ENCODE results near the gene TNFRSF4. TPM values are rescaled to one million over a fixed set of nuclear protein-coding genes. Genes with fewer than 3 reads are reported as not detected.

Gene TNFRSF4
- total RNA-seq, 1 donor from 2014 or later = 418 TPM

DNA sequence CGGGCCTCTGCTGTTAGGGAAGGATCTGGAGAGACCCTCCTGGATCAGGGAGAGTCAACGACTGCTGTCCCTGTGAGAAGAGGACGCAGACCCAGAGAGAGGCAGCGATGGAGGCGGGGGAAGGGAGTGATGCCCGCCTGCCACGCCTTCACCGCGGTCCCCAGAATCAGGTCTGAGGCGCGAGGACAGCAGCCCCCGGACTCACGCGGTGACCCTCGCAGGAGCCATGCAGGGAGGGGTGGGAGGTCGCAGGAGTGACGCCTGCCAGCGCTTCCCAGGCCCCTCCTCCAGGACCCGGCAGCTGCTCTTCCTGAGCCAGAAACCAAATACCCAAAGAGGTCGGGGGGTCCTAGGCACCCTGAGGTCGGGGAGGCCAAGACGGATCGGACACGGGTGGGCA is 6.2 kb upstream of the TNFRSF4 start:
- intact Hi-C loops (cut with micrococcal nuclease) = no loop called here

DNA sequence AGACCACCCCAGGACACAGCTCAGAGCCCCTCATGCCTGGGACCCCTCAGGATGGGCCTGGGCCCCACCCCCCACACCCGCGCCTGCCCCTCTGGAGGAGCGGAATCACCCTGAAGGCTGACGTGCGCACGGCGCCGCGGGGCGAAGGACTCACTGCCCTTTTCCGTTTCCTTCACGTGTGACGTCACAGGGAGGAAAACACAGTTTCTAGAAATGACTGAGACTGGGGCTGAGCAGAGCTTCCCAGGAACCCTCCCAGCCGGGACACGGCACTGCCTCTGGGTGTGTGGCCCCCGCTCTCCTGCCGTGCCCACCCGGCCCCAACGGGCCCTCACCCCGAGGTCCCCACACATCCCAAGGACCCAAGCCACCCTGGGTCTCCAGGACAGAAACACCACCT is 5.4 kb upstream of the TNFRSF4 start:
- intact Hi-C loops (cut with micrococcal nuclease) = no loop called here

DNA sequence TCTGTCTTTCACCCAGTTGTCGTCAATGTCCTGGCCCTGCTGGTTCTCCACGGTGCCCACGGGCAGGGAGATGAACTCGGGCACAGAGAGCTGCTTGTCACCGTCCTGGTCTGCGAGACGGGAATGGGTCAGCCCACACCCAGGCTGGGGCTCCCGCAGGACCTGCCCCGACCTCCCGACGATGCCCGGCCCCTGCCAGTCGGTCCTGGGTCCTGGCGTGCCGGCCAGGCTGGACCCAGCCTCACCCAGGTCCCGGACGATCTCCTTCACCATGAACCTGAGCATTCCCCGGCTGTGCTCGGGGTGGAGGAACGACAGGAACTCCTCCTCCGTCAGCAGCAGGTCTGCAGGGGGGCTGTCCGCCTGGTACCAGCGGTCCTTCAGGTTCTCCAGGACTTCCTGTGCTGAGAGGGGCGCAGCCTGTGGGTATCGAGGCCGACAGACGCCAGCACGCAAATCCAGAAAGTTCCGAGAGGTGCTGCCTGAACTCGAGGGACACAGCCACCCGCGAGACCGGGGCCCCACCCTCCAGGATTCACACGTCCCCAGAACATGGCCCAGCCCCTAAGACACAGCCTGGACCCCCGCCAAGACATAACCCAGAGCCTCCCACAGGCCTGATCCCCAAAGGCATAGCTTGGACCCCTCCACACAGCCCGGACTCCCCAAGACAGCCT is 4.7 kb upstream of the TNFRSF4 start:
- intact Hi-C loops (cut with micrococcal nuclease) = no loop called here

DNA sequence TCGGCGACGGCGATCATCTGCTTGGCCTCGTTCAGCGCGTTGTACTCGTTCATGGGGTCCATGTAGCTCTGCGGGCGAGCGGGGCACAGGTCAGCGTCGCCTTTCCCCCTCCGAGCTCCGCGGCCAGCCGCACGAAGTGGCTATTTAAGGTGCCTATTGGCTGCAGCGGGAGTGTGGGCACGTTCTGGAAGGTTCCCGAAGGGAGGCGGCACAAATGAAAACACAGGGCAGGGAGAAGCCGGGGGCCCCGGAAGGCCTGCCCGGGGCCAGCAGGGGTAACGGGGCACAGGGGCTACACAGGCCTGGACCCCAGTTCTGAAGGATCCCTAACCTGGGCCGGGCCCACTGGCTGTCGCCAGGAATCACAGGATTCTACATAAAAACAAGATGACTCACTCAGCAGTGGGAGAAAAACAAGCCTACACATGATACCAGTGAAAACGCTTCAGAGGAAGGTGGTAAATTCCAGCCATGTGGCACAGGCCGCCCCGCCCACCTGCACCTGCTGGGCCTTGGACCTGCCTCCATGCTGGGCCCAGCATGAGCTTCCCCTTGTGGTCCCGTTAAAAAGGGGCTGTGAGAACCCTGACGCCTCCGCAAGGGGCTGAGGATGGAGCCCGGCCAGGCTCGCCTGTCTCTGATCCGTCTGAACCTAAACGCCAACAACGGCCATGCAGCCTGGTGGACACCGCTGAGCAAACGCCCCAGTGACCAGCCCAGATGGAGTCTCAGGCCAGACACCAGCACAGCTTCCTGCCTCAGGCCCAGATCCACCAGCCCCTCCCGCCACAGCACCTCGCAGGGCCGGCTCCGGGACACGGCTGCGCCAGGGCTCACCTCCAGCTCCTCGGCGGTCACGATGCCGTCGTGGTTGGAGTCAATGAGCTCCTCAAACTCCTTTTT is 3.9 kb upstream of the TNFRSF4 start:
- intact Hi-C loops (cut with micrococcal nuclease) = no loop called here

DNA sequence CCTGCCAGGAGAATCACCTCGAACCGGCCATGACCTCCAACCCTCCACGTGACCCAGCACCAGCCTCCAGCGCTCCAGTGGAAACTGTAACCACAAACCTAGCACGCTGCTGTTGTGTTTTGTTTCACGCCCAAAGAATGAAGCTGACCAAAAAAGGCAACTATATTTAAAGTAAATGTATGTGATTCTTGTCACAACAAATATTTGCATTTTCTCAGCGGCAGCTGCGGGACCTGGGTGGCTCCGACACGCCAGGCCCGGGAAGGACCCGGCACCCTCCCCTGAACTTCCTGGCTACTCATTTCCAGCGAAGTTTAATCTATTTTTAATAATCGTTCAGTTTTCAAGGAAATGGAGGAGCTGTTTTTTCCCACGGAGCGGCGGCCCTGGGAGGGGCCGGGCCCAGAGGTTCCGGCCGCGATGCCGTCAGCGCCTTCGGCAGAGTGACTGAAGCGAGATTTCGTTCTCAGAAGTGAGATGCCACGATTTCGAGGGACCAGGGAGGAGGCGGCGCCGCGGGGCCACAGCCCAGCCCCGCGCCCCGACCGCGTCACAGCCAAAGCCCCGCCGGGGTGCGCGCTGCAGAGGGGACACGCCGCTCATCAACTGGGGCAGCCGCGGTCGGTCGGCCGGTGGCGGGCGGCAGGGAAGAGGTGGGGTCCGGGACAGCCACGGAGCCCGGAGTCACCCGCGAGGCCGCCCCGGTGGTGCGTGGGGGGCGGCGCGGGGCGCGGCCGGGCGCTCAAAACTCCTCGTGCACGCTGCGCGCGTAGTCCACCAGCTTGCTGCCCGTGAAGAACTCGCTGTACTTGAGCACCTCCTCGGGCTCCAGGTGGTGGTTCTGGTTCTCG is 3.0 kb upstream of the TNFRSF4 start:
- intact Hi-C loops (cut with micrococcal nuclease) = no loop called here

DNA sequence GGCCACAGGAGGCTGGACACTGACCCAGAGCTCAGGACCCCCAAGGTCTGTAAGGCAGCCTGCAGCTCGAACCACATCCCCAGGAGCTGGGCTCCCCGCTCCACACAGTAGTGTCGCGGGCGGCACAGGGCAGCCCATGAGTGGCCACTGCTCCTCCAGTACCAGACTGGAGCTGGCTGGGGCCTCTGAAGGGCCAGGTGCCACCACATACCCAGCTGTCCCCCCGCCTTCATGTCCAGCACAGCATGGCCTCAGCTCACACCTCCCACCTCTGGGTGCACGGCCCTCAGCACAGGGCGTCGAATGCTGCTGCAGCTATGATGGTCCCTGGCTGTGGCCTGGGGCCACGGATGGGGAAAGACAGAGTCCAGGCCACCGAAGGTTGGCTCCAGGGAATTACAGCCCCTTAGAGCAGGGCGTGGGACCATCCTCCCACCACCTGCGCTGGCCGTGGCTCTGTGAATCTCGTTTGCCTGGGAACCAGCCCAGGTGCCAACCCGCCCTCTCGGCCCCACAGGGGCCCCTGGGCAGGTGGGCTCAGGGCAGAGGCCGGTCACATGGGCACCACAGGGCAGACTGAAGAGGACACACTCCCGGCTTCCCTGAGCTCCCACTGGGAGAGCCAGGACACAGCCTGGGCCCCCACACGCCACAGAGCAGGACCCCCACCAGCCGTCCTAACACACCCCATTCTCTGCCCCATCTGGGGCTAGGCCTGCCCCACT is 2.1 kb upstream of the TNFRSF4 start:
- intact Hi-C loops (cut with micrococcal nuclease) = loop anchor here (2.0 kb wide), 1 partner anchor 15 kb away; no protein-coding TSS in a partner anchor

DNA sequence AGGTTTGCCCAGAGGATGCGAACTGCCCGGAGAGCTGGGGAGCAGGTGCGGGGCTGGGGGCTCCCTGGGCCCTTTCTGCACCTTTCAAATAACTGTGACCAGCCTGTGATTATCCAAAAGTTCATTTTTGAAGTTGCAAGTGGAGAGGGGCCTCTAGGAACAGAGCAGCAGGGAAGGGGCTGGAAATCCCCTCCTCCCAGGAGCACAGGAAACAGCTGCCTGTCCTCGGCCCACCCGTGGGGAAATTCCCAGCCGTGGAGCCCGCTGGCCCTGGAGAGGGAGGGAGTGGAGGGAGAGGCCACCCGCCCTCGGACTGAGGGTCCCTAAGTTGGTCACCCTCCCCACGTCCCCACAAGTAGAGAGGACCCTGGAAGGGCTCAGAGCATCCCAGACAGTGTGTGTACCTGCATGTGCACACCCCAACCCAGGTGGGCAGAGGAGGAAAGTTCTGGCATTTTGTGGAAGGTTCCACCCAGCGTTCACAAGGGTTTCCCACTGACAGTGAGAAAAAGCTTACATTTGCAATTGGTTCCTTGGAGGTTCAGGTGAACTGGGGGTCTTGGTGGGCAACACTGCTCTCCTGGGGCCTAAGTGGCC is 1.2 kb upstream of the TNFRSF4 start:
- intact Hi-C loops (cut with micrococcal nuclease) = loop anchor here (2.0 kb wide), 1 partner anchor 16 kb away; no protein-coding TSS in a partner anchor

DNA sequence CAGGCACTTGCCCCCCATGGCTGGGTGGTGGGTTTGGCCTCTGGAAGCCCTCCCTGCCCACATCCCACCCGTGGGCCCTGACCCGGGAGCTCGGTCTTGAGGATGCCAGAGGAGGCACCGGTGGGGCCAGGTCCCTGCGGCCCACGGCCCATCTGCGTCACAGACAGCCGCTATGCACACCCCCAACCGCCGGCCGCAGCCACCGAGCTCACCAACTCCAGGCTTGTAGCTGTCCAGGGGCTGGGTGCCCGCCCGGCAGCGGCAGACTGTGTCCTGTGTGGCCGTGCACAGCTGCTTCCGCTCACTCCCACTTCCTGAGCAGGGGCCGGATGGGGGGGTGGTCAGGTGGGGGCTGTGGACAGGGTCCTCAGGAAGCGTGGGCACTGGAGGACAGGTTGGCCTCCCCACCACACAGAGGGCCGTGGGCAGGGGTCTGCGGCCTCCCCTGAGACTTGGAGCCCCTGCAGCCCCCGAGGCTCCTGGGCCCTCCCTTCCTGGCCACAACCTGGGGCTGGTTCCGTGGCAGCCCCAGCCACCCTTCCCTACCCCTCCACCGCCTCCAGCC is 1.1 kb downstream of the TNFRSF4 start:
- intact Hi-C loops (cut with micrococcal nuclease) = loop anchor here (5.0 kb wide), 2 partner anchors 39 to 256 kb away; partner anchors contain the start of gene NOC2L

DNA sequence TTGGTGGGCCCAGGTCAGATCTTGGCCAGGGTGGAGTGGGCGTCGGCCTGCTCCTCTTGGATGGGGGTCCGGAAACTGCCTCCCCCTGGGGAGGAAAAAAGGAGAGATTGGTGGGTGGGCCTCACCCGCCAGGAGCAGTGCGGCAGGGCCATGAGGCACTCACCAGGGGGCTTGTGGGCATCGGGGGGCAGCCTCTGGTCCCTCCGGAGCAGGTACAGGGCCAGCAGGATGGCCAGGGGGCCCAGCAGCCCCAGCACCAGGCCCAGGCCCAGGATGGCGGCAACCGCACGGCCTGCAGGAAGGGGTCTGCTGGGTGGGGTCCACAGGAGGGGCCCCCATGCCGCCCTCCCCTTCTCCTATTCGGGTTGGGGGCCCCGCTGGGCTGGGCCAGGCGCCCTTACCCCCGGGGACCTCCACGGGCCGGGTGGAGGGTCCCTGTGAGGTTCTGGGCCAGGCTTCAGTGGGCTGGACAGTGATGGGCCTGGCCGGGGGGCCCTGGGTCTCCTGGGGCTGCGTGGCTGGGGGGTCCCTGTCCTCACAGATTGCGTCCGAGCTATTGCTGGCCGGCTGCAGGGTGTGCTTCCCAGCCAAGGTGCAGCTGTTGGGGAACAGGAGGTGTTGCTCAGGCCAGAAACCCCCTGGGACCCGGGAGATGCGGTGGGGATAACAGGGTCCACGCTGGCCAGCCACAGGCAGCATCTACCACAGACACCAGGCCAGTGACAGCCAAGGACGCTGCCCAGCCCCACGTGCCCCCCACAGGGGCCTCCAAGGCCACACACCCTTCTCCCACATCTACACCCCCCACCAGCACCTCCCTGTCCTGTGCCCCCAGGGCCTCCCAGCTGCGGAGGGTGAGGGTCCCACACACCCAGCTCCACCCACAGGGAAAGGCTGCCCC is 2.2 kb downstream of the TNFRSF4 start:
- intact Hi-C loops (cut with micrococcal nuclease) = loop anchor here (5.0 kb wide), 2 partner anchors 41 to 254 kb away; partner anchors contain the start of gene NOC2L

DNA sequence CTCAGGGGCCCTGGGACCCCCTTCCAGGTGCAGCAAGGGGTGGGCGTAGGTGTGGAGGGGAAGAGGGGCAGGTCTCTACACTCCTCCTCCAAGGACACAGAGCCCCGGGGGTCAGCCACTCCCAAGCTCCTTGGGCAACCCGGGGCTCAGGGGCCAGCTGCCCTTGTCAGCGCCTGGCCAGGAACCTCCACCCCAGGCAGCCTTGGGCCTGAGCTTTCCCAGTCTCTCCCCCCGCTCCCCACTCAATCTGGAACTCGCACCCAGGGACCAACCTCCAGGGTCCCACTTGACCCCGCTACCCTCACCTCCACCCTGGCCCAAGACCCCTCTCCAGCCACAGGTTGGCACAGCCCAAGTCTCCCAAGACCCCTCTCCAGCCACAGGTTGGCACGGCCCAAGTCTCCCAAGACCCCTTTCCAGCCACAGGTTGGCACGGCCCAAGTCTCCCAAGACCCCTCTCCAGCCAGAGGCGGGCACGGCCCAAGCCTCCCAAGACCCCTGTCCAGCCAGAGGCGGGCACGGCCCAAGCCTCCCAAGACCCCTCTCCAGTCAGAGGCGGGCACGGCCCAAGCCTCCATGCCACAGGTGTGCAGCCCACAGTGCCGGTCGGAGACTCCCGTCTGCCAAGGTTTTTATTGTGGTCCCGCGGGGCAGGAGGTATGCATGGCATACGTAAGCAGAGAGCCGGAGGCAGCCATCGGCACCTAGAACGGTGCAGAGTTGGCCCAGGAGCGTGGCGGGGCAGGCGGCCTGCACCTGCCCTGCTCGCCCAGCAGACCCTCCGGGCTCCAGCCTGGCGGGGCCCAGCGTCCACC is 3.0 kb downstream of the TNFRSF4 start:
- intact Hi-C loops (cut with micrococcal nuclease) = loop anchor here (5.0 kb wide), 2 partner anchors 41 to 254 kb away; partner anchors contain the start of gene NOC2L

DNA sequence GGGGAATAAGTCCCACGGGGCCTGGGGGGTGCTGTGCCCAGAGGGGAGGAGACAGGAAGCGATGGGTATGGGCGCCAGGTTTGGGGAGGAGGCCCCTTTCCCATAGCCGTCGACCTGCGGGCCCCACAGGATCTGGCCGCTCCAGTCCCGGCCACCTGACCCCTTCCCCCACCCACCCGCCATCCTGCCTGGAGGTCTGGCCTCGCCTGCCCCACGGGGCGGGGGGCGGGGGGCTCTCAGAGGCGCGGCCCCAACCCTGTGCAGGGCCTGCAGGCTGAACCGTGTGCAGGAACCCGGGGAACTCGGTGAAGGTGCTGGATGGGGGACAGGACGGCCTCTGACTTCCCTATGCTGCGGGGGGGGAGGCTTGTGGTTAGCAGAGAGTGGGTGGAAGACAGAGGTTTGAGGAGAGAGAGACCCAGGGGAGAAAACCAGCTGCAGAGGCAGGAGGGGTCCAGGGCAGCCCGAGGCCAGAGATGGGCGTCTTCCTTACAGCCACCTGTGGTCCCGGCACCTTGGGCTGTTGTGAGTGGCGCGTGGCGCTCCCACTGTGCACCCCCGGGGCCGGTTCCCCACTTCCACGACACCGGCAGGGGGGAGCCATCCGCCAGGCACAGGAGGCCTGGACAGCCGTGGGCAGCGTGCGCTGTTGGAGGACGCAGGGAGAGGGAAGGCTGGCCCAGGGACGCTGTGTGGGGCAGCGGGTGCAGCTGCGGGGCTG is 5.1 kb downstream of the TNFRSF4 start:
- intact Hi-C loops (cut with micrococcal nuclease) = loop anchor here (1.0 to 5.0 kb wide), 6 partner anchors 22 to 196 kb away; partner anchors contain the start of genes C1orf159, ISG15 and UBE2J2

DNA sequence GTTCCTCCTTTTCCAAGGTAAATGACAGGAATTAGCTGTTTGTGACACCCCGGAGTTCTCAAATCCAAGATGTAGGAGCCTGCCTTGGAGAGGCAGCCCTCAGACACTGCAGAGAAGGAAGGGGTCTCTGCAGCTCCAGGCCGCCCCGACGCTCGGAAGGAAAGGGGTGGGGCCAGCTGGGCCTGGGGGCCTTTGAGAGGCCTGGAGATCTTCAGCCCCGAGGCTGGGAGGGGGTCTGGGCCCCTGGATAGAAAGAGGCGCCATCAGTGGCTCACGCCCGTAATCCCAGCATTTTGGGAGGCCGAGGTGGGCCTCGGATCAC is 6.4 kb downstream of the TNFRSF4 start:
- intact Hi-C loops (cut with micrococcal nuclease) = loop anchor here (5.0 kb wide), 3 partner anchors 50 to 70 kb away; partner anchors contain the start of gene UBE2J2

DNA sequence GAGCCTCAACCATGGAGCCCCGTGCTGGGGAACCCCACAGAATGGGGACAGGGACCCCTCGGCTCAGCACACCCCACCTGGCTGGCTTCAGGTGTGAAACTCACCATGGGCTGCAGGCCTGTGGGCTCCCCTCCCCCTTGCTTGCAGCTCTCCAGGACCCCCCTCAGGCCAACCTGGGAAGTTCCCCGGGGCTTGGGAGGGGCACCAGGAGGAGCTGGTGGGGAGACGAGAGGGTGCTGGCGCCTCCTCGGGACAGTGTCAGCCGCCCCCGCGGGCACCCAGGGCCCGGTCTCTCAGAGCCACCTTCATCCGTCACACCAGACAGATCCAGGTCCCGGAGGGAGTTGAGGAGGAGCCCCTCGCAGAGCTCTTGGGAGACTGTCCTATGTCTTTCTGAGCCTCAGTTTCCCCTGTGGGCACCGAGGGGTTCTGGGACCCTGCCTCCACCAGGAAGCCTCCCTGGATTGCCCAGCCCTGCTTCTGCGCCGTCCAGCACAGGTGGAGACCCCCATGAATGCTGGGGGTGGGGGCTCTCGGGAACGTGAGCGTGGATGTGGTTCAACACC is 6.9 kb downstream of the TNFRSF4 start:
- intact Hi-C loops (cut with micrococcal nuclease) = loop anchor here (5.0 kb wide), 3 partner anchors 50 to 70 kb away; partner anchors contain the start of gene UBE2J2

DNA sequence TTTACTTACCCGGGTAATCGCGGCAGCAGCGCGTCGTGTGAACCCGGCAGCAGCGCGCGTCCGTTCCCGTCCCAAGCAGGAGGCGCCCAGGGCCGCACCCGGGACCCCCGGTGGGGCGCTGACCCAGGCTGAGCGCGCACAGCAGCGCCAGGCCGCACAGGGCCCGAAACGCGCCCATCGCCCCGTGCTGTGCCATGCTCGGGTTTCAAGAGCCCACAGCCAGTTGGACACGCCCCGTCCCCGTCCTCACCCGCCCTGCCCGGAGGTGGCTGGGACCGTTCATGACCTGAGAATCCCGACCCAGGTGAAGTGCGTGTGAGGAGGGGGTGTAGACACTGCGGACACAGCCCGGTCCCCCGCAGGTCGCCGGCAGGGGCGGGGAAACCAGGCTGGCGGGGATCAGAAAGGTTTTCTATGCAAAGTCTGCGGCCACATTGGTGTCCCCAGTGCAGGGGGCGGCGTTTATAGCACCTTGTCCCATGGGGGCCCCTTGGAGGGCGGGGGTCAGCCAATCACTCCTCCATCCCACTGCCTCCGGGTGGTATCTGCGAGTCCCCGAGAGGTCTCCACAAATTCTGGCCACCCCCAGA is 7.5 kb downstream of the TNFRSF4 start, which contains the start of gene TNFRSF18:
TSS of gene TNFRSF18 (minus strand) at position 217 of the 590 bp plus-strand sequence. CDS start at position 196, 21 bp downstream.
- intact Hi-C loops (cut with micrococcal nuclease) = loop anchor here (5.0 kb wide), 3 partner anchors 49 to 69 kb away; partner anchors contain the start of gene UBE2J2

DNA sequence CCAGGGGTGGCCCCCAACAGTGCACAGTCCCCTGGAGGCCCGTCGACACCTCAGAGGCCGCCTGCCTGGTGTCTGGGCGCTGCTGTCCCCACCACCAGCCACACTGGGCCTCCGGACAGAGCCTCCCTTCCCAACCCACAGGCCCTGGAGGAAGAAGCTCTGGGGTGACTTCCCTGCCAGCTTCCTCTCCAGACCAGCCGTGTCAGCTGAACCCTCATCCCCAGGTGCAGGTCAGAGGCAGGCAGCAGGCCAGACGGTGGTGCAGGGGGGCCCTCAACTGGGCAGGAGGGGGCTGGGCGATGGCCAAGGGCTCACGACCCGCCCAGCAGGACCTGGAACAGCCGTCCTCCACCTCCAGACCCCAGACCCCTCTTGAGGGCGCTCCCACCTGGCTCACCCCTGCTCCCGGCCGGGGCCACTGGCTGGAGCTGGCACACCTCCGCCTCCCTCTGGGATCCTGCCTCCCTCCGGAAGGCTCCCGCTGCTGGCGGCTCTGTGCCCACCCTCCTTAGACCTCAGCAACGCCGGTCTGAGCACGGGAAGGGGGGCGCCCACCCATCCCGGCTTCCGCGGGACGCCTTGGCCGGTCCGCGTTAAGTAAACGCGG is 8.1 kb downstream of the TNFRSF4 start:
- intact Hi-C loops (cut with micrococcal nuclease) = loop anchor here (5.0 kb wide), 3 partner anchors 49 to 69 kb away; partner anchors contain the start of gene UBE2J2
